H1 (cell line): ENCODE measurements around the gene MAN1A2. TPM values are rescaled to one million over a fixed set of nuclear protein-coding genes. Genes with fewer than 3 reads are reported as not detected.
"Not testable (repeated sequence)": the region's sequence is repeated elsewhere in the genome, so short reads cannot be mapped to it uniquely, and the experiment has no call there.

ENCODE experiments used
- CTCF ChIA-PET: fragments of 300-600 bp; sonication (Branson Sonifier 250); formaldehyde crosslinking; loops from one replicate; lab custom pipeline; 2021; ENCODE audit not compliant: partially characterized antibody; lab: Charles Lee
- POLR2A ChIA-PET: fragments of 300-600 bp; sonication (Branson Sonifier 250); formaldehyde crosslinking; loops from one replicate; lab custom pipeline; 2021; ENCODE audit warnings: inconsistent platforms; ENCODE audit not compliant: partially characterized antibody; lab: Charles Lee
- DNase-seq, 2 experiments: peaks; one replicate each; pipeline versions ENCODE4 v3.0.0 to v3.0.0-alpha.2; 2010 to 2022; ENCODE audit warnings: low spot score in 2 of 2, low read depth in 1 of 2, mixed read lengths in 1 of 2
- FAIRE-seq: peaks from 2 replicates; lab custom pipeline; 2011; peaks lifted over from hg19 to GRCh38; lab: Jason Lieb, UNC
- H2AFZ ChIP-seq: 2 replicates; pipeline ENCODE4 v1.8.1; 2012; ENCODE audit warnings: low read length, inconsistent platforms
- H2AK5ac ChIP-seq: 2 replicates; pipeline ENCODE4 v1.6.1; 2013; ENCODE audit warnings: low read depth, low read length
- H2BK120ac ChIP-seq: replicated peaks from 2 replicates; pipeline ENCODE3; 2013; ENCODE audit warnings: low read depth, low read length, inconsistent platforms
- H2BK12ac ChIP-seq: 2 replicates; pipeline ENCODE4 v1.6.1; 2013; ENCODE audit warnings: low read depth, low read length
- H2BK15ac ChIP-seq: 2 replicates; pipeline ENCODE4 v1.6.1; 2013; ENCODE audit warnings: low read length
- H2BK20ac ChIP-seq: 2 replicates; pipeline ENCODE4 v1.6.1; 2013; ENCODE audit warnings: low read length
- H2BK5ac ChIP-seq: 2 replicates; pipeline ENCODE4 v1.6.1; 2013; ENCODE audit warnings: low read depth, low read length
- H3K14ac ChIP-seq: 2 replicates; pipeline ENCODE4 v1.6.1; 2013; ENCODE audit warnings: inconsistent platforms; ENCODE audit not compliant: insufficient read length
- H3K18ac ChIP-seq: 2 replicates; pipeline ENCODE4 v1.6.1; 2013; ENCODE audit warnings: low read length; ENCODE audit errors: extremely low read depth
- H3K23ac ChIP-seq: 2 replicates; pipeline ENCODE4 v1.6.1; 2013; ENCODE audit warnings: inconsistent platforms; ENCODE audit not compliant: insufficient read length
- H3K23me2 ChIP-seq: 2 replicates; pipeline ENCODE4 v1.6.1; 2013; ENCODE audit warnings: low read depth, low read length
- H3K27ac ChIP-seq: 2 replicates; pipeline ENCODE4 v1.6.1; 2011; ENCODE audit warnings: low read depth, low read length, inconsistent platforms
- H3K27me3 ChIP-seq, 4 experiments: replicated peaks in 1 of 4; 1 replicate in 1 of 4; 2 replicates in 3 of 4; pipeline versions ENCODE4 v1.6.1 to v1.8.1; 2011 to 2013; ENCODE audit warnings: low read length in 3 of 4, mild to moderate bottlenecking in 3 of 4, inconsistent platforms in 2 of 4, mixed read lengths in 2 of 4, moderate library complexity in 1 of 4; ENCODE audit not compliant: control insufficient read depth in 3 of 4, insufficient read depth in 3 of 4; ENCODE audit errors: extremely low read depth in 1 of 4
- H3K36me3 ChIP-seq, 4 experiments: 2 replicates each; pipeline versions ENCODE4 v1.6.1 to v1.8.1; 2011 to 2013; ENCODE audit warnings: mild to moderate bottlenecking in 4 of 4, low read length in 3 of 4, moderate library complexity in 2 of 4, control low read depth in 1 of 4, inconsistent platforms in 1 of 4; ENCODE audit not compliant: insufficient read depth in 4 of 4, control insufficient read depth in 2 of 4
- H3K4ac ChIP-seq: replicated peaks from 2 replicates; pipeline ENCODE3; 2013; ENCODE audit warnings: low read length, low read depth, mixed read lengths, inconsistent platforms; ENCODE audit not compliant: insufficient read length
- H3K4me1 ChIP-seq, 4 experiments: replicated peaks in 1 of 4; 1 replicate in 1 of 4; 2 replicates in 3 of 4; pipeline versions ENCODE4 v1.6.1 to v1.8.1; 2011 to 2013; ENCODE audit warnings: low read length in 3 of 4, inconsistent platforms in 2 of 4, mixed read lengths in 1 of 4; ENCODE audit not compliant: insufficient read depth in 4 of 4, control insufficient read depth in 3 of 4
- H3K4me2 ChIP-seq, 2 experiments: 2 replicates each; pipeline versions ENCODE4 v1.6.1 to v1.8.1; 2011 to 2013; ENCODE audit warnings: low read depth in 2 of 2, low read length in 2 of 2, control low read depth in 1 of 2, inconsistent platforms in 1 of 2, mild to moderate bottlenecking in 1 of 2; ENCODE audit not compliant: insufficient read depth in 1 of 2
- H3K4me3 ChIP-seq, 4 experiments: fragments of 200-600, 300-600 bp in 1 of 4; sonication (generic), shearing (Covaris generic), sonication (Bioruptor Twin) in 1 of 4; 2 replicates each; pipeline versions ENCODE4 v1.5.1 to v1.8.1; 2011 to 2016; ENCODE audit warnings: low read length in 4 of 4, low read depth in 3 of 4, control low read depth in 2 of 4, inconsistent platforms in 2 of 4, mild to moderate bottlenecking in 2 of 4, mixed read lengths in 1 of 4, moderate library complexity in 1 of 4; ENCODE audit not compliant: insufficient read depth in 2 of 4; ENCODE audit errors: extremely low read depth in 1 of 4
- H3K56ac ChIP-seq: replicated peaks from 2 replicates; pipeline ENCODE3; 2013; ENCODE audit warnings: low read depth, mild to moderate bottlenecking, mixed read lengths, low read length, inconsistent platforms; ENCODE audit not compliant: insufficient read length
- H3K79me1 ChIP-seq: 2 replicates; pipeline ENCODE4 v1.6.1; 2013; ENCODE audit warnings: low read depth, low read length, control low read depth
- H3K79me2 ChIP-seq, 2 experiments: 2 replicates each; pipeline versions ENCODE4 v1.6.1 to v1.8.1; 2012 to 2013; ENCODE audit warnings: low read length in 2 of 2, mild to moderate bottlenecking in 2 of 2, inconsistent platforms in 1 of 2; ENCODE audit not compliant: insufficient read depth in 2 of 2, control insufficient read depth in 1 of 2
- H3K9ac ChIP-seq, 4 experiments: replicated peaks in 1 of 4; 1 replicate in 1 of 4; 2 replicates in 3 of 4; pipeline versions ENCODE4 v1.6.1 to v1.8.1; 2011 to 2013; ENCODE audit warnings: low read depth in 3 of 4, low read length in 3 of 4, control low read depth in 2 of 4, mild to moderate bottlenecking in 2 of 4, moderate library complexity in 2 of 4, inconsistent platforms in 1 of 4; ENCODE audit errors: extremely low read depth in 1 of 4
- H3K9me3 ChIP-seq, 2 experiments: 2 replicates each; pipeline versions ENCODE4 v1.6.1 to v1.8.1; 2012 to 2013; ENCODE audit warnings: mild to moderate bottlenecking in 2 of 2, moderate library complexity in 2 of 2, control low read depth in 1 of 2, inconsistent platforms in 1 of 2, low read depth in 1 of 2, low read length in 1 of 2, mixed read lengths in 1 of 2; ENCODE audit not compliant: insufficient read depth in 2 of 2
- H4K20me1 ChIP-seq, 2 experiments: replicated peaks in 1 of 2; 2 replicates each; pipeline versions ENCODE3 to v1.8.1; 2011 to 2013; ENCODE audit warnings: inconsistent platforms in 2 of 2, low read length in 2 of 2, mild to moderate bottlenecking in 1 of 2; ENCODE audit not compliant: insufficient read depth in 2 of 2, control insufficient read depth in 1 of 2
- H4K5ac ChIP-seq: 2 replicates; pipeline ENCODE4 v1.6.1; 2013; ENCODE audit warnings: low read length, low read depth, mixed read lengths, inconsistent platforms; ENCODE audit not compliant: insufficient read length
- H4K8ac ChIP-seq: 2 replicates; pipeline ENCODE4 v1.8.0; 2013; ENCODE audit warnings: mild to moderate bottlenecking, moderate library complexity, low read length, inconsistent platforms; ENCODE audit not compliant: insufficient read depth; ENCODE audit errors: extremely low read depth
- H4K91ac ChIP-seq: replicated peaks from 2 replicates; pipeline ENCODE3; 2013; ENCODE audit warnings: low read length, mixed read lengths, inconsistent platforms; ENCODE audit not compliant: insufficient read length
- YY1 ChIP-seq: IDR thresholded peaks from 2 replicates; pipeline ENCODE4 v1.6.1; 2011; ENCODE audit warnings: low read depth, mild to moderate bottlenecking, low read length
- WGBS, 2 experiments: shearing (Covaris generic) in 1 of 2; methylation state at CpG; one replicate each; pipeline versions ENCODE4 v1.1.6 to v1.1.7; 2013 to 2015; ENCODE audit warnings: low lambda C conversion rate in 2 of 2, mixed read lengths in 2 of 2, inconsistent platforms in 1 of 2, low coverage in 1 of 2, missing lambda C conversion rate in 1 of 2; ENCODE audit not compliant: insufficient replicate concordance in 2 of 2, insufficient coverage in 1 of 2, insufficient read length in 1 of 2; ENCODE audit errors: extremely low coverage in 1 of 2, missing lambda C conversion rate in 1 of 2; 5-methylcytosine and 5-hydroxymethylcytosine counted together
- polyA plus RNA-seq, 7 experiments: library from polyadenylated mRNA; depleted of rRNA in 3 of 7; stranded (reverse) in 5 of 7; unstranded in 2 of 7; fragments of >200 nt in 5 of 7; fragments of 200-250 nt in 2 of 7; gene quantifications; 1 replicate in 5 of 7; 2 replicates in 1 of 7; 4 replicates in 1 of 7; pipeline versions ENCODE4 v1.2.1 to v1.2.3, GENCODE V29; 2011 to 2013; ENCODE audit warnings: missing spikeins in 2 of 7, mixed read lengths in 2 of 7
- total RNA-seq: library from RNA; stranded (reverse); fragmentation: NEBNext Ultra II Directional; extraction: Animal tissue kit (Norgen Biotek cat#: 25700); gene quantifications from 2 replicates; pipeline ENCODE4 v1.2.1, GENCODE V29; 2021

The MAN1A2 gene
- total and polyA plus RNA-seq, 2 of the 8 experiments (the other 6 are each of a cell fraction or from before 2014, with no cell fraction given), result 5.5 to 18.8 TPM

GRCh38 chr1:117358604-117358887 lies 8.7 kb upstream of the MAN1A2 start:
- H3K56ac ChIP-seq, H3K9ac ChIP-seq, H2AK5ac ChIP-seq, H3K4me1 ChIP-seq, FAIRE-seq, DNase-seq, H3K23ac ChIP-seq, H4K20me1 ChIP-seq, H3K4me3 ChIP-seq, H3K14ac ChIP-seq, H3K23me2 ChIP-seq, H3K79me2 ChIP-seq, H2BK12ac ChIP-seq, H4K5ac ChIP-seq, H3K36me3 ChIP-seq, H4K91ac ChIP-seq, H3K4ac ChIP-seq, H3K27me3 ChIP-seq, H3K4me2 ChIP-seq, H3K79me1 ChIP-seq, POLR2A ChIA-PET, H2BK15ac ChIP-seq, H2BK120ac ChIP-seq, H3K9me3 ChIP-seq: not testable (repeated sequence)
- H4K8ac ChIP-seq, result peak overlapping the region; percentile 79; the same call in 1 of the 2 replicates
- peak overlapping the region; percentile 56; the same call in 1 of the 2 replicates for H2BK5ac ChIP-seq
- H2BK20ac ChIP-seq, result 0 out of 2 replicates have a peak overlapping the region, but pooled peaks have one; percentile 5
- 0 out of 2 replicates have a peak overlapping the region, but pooled peaks have one; percentile 81 for H2AFZ ChIP-seq
- WGBS, 2 experiments, result 91% methylated on average over 7 of the region's 8 CpGs; no CpG with 5 or more reads in 1 of the 2 experiments
- CTCF ChIA-PET, result interaction anchor here (0.8 to 1.3 kb wide), 3 partner anchors 16 to 183 kb away, joined by 3 to 5 read pairs (median 3); no protein-coding TSS in a partner anchor
- peak; percentile 77; the same call in 1 of the 2 replicates for TF ChIP-seq YY1
- peak overlapping the region; percentile 11; the same call in 1 of the 2 replicates for H3K27ac ChIP-seq
- H3K18ac ChIP-seq, result peak overlapping the region; percentile 19; the same call in 1 of the 2 replicates
